Peyer's patch (tissue), 4 donors: ENCODE results near the gene DHX58. TPM values are rescaled to one million over a fixed set of nuclear protein-coding genes. Genes with fewer than 3 reads are reported as not detected.

Experiments used
- DNase-seq, 3 donors: peaks; one replicate each; pipeline ENCODE4 v3.0.0-alpha.2; 2017 to 2019
- H3K27ac ChIP-seq, 4 donors: fragments of 200-600 bp; sonication (generic); one replicate each; pipeline ENCODE4 v1.5.1; 2016 to 2019
- H3K27me3 ChIP-seq, 2 donors: fragments of 200-600 bp; sonication (generic); one replicate each; pipeline ENCODE4 v1.5.1; 2019
- H3K36me3 ChIP-seq, 3 donors: fragments of 200-600 bp; sonication (generic); one replicate each; pipeline ENCODE4 v1.5.1; 2016 to 2019
- H3K4me1 ChIP-seq, 4 donors: fragments of 200-600 bp; sonication (generic); one replicate each; pipeline ENCODE4 v1.5.1; 2016 to 2019
- H3K4me3 ChIP-seq, 4 donors: fragments of 200-600 bp; sonication (generic); 1 replicate in 3 of 4; 2 replicates in 1 of 4; pipeline ENCODE4 v1.5.1; 2016 to 2019; ENCODE audit warnings: mild to moderate bottlenecking in 1 of 4
- H3K9me3 ChIP-seq, 4 donors: fragments of 200-600 bp; sonication (generic); one replicate each; pipeline ENCODE4 v1.5.1; 2016 to 2019; ENCODE audit warnings: mild to moderate bottlenecking in 1 of 4
- CTCF ChIP-seq, 6 experiments: fragments of 450-650 bp in 4 of 6; fragments of 200-600 bp in 2 of 6; sonication (generic) in 1 of 6; IDR thresholded peaks; one replicate each; pipeline ENCODE4 v1.5.1; 2017 to 2019; ENCODE audit warnings: antibody characterized with exemption in 6 of 6, mild to moderate bottlenecking in 3 of 6, moderate library complexity in 1 of 6
- POLR2A ChIP-seq, 2 donors: fragments of 450-650 bp; IDR thresholded peaks; one replicate each; pipeline ENCODE4 v1.5.1; 2017; ENCODE audit warnings: antibody characterized with exemption in 2 of 2, mild to moderate bottlenecking in 2 of 2, moderate library complexity in 2 of 2
- total RNA-seq, 4 donors: library from RNA; depleted of rRNA; stranded (reverse); fragments of >200 nt; gene quantifications; one replicate each; pipeline ENCODE4 v1.1.0, GENCODE V29; 2016

Gene DHX58
- total RNA-seq, 4 donors from 2014 or later, result 12.8 to 24.8 (median 18.4) TPM

- H3K36me3 ChIP-seq, result no peaks in the 10 kb centered on the region
- peaks cover 0 to 11% (median 9%) of the 10 kb centered on the region in 4 donors for H3K4me1 ChIP-seq
- peak within 1 kb of the TSS; percentile 12 to 43 (median 22) for H3K4me3 ChIP-seq
- peaks cover 0 to 8% of the 10 kb centered on the region in 2 donors for H3K27me3 ChIP-seq
- no peak for TF ChIP-seq CTCF (IDR thresholded peaks at IDR 0.05)
- TF ChIP-seq POLR2A (IDR thresholded peaks at IDR 0.05), result no peak
- no peaks in the 10 kb centered on the region for H3K9me3 ChIP-seq
- DNase-seq, result peak in 2 of 3 donors; percentile 39 to 58
- peak within 1 kb of the TSS in 1 of 4 donors; percentile 7 for H3K27ac ChIP-seq
Measured at GRCh38 chr17:42097691-42098631, 14.6 kb downstream of the DHX58 start, which contains the start of gene ZNF385C. Gene ZNF385C, minus strand, starts transcription at chr17:42098473. Its CDS starts 35,417 bp downstream, at chr17:42063056.

- Histone ChIP-seq H3K27ac (no peak overlapping the region), H3K4me3 (no peak overlapping the region), H3K27me3 (peaks cover 0 to 8% of the 10 kb centered on the region in 2 donors), H3K4me1 (peaks cover 0 to 11% (median 9%) of the 10 kb centered on the region in 4 donors), H3K9me3 (no peaks in the 10 kb centered on the region), H3K36me3 (no peaks in the 10 kb centered on the region)
- DNase-seq, result no peak
- TF ChIP-seq CTCF (IDR thresholded peaks at IDR 0.05) (no peak), POLR2A (IDR thresholded peaks at IDR 0.05) (no peak)
Measured at GRCh38 chr17:42096360-42097111, 16.0 kb downstream of the DHX58 start.

GRCh38 chr17:42094375-42095069 is 18.0 kb downstream of the DHX58 start:
- Histone ChIP-seq H3K9me3 (no peaks in the 10 kb centered on the region), H3K36me3 (no peaks in the 10 kb centered on the region), H3K4me1 (peaks cover 0 to 11% (median 9%) of the 10 kb centered on the region in 4 donors), H3K27me3 (peaks cover 0 to 8% of the 10 kb centered on the region in 2 donors), H3K4me3 (no peak overlapping the region), H3K27ac (no peak overlapping the region)
- no peak for TF ChIP-seq CTCF (IDR thresholded peaks at IDR 0.05)
- DNase-seq, result no peak

- no peak overlapping the region for H3K27ac ChIP-seq
- no peaks in the 10 kb centered on the region for H3K9me3 ChIP-seq
- H3K27me3 ChIP-seq, result peaks cover 0 to 8% of the 10 kb centered on the region in 2 donors
- H3K4me1 ChIP-seq, result peaks cover 0 to 6% (median 3%) of the 10 kb centered on the region in 4 donors
- no peak overlapping the region for H3K4me3 ChIP-seq
- TF ChIP-seq CTCF (IDR thresholded peaks at IDR 0.05), result no peak
- no peak for DNase-seq
- no peaks in the 10 kb centered on the region for H3K36me3 ChIP-seq
Measured at GRCh38 chr17:42092939-42093338, 19.6 kb downstream of the DHX58 start.
